ENCODE measurements around the gene PLAAT1.

The PLAAT1 gene

DNA sequence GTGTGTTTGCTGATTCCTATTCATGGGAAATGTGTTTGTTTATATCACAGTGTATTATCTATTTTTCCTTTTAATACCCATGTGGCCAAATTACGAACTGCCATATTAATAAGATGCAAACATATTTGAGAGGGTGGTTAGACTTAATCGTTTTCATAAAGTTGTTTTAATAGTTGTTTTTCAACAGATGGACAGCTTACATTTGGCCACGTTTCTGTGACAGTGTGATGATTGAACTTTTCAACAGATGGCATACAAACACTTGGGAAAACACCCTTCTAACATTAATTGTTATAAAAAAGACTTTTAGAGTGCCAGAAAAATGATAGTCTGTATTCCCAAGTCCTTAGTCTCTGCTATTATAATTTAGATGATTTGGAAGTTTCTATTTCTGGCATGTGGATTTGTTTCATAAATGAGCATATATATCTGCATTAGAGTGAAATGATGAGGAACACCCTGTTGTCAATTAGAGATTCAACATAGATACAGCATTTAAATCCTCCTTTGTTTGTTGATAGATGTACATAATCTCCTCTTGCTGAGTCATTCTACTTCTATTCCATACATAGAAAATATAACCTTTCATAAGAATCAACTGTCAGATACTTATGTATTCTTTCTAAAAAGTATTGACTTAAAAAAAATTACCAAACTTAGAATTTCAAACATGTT lies 13.1 kb downstream of the PLAAT1 start:
- no peak for DNase-seq

DNA sequence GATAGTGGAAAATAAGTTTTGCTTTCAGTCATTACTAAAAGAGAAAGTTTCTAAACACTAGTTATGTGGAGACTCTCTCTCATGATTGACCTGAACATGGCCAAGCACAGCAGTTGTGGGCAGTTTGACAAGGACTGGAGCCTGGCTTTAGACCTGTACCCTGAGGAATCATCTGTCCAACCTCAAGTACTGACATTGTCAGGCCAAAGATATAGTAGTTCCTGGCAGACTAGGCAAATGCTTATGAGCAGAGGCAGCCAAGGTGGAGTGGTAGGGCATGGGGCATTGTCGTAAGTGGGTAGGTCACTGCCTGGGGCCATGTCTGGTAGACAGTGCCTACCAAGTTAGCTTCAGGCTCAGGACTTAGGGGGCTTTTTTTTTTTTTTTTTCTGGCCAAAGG lies 20.9 kb downstream of the PLAAT1 start:
- DNase-seq: no peak

DNA sequence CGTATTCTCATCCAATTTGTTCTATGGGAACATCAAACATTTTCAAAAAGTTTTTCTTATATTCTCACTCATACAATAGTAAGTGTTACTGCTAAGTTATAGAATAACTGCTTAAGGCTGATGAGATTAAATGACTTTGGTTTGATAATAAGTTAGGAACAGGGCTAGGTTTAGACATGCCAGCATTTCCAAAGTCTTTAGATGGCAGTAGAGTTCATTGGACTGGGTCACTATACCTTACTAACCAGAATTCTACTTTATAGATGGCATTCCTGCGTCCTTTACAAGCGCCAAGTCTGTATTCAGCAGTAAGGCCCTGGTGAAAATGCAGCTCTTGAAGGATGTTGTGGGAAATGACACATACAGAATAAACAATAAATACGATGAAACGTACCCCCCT lies 21.7 kb downstream of the PLAAT1 start:
- no peak for DNase-seq

DNA sequence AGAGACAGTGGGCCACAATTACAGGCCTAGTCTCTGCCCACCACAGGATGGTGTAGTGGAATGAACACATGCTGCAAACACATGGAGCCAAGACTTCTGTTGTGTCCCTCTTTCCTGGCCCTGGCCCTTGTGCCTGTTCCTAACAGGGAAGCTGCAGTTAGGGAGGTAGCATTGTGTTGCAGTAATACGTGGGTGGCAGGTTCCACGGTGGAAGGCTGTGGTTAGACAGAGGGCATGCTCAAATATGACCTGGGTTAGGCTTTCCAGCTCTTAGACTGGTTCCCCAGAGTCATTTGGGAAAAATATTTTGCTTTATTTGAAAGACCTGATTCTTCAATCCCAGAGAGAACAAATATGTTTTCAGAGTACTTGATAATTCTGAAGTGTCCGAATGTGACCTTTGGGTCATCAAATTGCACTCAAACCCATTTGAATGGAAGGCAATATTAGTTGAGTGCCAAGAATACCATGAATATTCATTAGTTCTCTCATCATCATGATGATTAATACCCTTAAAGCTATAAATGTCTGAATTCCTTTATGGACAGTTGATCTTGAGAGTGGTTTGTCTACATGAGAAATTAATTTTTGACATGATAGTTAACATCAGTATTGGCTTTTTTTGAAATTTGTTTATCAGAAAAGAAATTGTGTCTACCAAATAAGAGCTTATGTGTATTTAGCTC lies 28.5 kb downstream of the PLAAT1 start:
- DNase-seq: no peak

DNA sequence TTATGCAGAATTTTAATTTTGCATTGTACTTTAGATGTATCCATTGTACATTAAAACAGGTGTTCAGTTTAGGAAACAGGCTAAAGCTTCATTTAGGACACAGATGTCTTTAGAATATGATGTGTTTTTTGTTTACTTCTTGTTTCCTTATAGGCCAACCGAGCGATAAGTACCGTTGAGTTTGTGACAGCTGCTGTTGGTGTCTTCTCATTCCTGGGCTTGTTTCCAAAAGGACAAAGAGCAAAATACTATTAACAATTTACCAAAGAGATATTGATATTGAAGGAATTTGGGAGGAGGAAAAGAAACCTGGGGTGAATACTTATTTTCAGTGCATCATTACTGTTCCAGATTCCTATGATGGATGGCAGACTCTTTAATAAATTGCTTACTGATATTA lies 29.4 kb downstream of the PLAAT1 start:
- DNase-seq: no peak

DNA sequence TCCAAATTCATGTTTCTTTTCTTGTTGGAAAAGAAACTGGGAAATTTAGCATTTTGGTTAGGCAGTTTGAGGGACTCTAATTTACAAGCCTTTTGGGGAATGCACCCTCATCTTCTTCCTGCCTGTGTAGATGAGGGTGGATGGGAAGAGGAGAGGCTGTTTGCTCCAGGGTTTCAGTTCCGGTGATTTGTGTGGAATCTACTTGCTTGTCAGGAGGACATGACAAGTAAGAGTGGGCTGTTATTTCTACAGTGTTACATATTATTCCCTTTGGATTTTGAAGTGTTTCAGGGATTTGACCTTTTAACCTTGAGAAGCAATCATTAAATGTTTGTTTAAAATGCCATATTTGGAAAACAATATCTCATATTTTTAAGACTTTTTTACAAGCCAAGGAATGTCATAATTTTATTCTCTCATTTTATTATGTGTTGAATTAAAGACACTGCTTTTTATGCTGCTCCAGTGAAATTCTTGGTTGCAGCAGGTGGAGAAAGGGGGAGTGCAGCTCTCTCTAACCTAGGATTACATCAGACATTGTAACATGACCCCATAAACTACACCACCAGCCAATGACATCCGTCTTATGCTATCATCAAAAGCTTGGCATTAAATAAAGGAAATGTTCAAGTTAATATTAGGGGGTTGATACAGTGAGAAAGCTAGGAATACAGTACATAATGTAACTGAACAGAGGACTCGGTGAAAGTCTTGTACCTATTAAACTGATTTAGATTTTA lies 30.2 kb downstream of the PLAAT1 start:
- DNase-seq: no peak

DNA sequence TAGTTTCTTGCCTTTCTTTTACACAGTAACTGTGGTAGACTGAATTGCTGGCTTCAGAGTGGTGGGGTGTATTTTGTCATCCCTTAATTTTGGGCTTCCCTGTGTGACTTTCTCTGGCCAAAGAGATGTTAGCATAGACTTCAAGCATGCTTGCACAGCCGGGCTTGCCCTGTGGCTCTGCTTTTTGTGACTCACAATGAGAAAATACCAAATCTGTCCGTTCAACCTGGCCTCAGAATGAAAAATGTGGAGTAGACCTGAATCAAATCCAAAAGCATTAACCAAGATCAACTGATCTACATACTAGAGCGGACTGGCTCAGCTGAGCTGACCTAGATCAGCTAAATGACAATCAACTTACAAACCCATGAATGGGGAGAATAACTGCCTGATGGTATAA lies 51.4 kb downstream of the PLAAT1 start:
- no peak for DNase-seq

DNA sequence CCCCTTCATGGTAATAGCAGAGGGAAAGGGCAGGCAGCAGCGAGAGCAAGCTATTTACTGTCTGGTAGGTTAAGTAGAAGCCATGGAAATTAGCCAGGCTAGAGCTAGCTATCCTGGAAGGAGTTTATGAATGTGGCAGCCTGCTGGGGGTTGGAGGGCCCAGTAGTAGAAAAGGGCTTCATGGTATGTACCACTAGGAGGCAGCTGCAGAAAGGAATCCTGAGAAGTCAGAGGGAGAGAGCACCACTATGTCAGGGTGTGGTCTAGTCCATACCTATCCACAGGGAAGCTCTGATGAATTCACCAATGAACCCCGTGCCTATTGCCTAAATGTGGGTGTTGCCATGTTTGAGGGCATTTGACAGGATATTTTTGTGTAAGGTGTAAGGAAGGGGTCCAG lies 55.0 kb downstream of the PLAAT1 start:
- no peak for DNase-seq

DNA sequence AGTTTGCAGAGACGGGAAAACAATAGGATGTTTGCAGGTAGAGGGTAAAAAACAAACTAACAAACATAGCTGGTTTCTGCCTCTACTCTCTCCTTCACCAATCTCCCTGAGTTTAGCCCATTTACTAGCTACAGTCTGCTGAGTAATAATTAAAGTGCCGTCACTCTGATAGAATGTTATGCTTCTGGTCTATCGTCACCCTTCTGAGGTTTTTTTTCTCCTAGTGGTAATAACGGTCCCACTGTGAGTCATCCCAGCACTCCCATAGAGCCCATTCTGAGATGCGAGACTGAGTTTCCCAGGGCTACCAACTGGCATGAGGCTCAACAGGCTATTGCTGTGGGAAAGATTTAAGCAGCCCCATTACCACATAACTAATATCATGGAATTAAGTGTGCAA lies 56.4 kb downstream of the PLAAT1 start:
- DNase-seq: no peak

DNA sequence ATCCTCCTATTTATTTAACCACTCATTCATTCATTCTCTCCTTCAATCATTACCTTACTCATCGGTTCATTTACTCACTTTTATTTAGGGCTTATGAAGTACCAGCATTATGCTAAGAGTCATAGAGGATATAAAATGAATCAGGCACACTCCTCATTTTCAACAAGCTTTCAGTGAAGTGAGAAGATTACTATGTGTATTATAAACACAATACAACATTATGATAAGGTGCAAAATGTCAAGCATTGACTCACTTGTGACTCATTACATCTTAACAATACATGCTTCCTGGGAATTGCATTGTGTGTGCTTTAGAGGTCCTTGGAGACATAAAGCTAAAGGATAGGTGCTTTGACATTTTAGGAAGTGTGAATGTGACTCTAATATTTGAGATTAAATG lies 60.4 kb downstream of the PLAAT1 start:
- no peak for DNase-seq

DNA sequence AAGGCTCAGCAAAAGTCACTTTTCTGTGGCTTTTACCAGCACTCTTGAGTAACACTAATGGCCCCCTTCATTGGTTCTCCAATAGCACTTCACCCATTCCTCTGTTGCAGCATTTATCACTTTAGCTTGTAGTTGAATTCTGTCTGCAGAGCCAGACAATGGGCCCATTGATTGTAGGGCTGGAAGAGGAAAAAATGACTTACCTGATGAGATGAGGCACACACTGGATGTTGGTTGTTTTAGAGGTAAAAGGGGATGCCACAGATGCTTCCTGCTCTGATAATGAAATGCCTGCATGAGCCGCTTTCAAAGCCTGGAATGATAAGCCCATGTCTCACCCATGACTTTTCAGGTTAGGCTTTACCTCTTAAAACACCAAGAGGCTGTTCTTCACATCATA lies 64.3 kb downstream of the PLAAT1 start:
- DNase-seq: no peak

DNA sequence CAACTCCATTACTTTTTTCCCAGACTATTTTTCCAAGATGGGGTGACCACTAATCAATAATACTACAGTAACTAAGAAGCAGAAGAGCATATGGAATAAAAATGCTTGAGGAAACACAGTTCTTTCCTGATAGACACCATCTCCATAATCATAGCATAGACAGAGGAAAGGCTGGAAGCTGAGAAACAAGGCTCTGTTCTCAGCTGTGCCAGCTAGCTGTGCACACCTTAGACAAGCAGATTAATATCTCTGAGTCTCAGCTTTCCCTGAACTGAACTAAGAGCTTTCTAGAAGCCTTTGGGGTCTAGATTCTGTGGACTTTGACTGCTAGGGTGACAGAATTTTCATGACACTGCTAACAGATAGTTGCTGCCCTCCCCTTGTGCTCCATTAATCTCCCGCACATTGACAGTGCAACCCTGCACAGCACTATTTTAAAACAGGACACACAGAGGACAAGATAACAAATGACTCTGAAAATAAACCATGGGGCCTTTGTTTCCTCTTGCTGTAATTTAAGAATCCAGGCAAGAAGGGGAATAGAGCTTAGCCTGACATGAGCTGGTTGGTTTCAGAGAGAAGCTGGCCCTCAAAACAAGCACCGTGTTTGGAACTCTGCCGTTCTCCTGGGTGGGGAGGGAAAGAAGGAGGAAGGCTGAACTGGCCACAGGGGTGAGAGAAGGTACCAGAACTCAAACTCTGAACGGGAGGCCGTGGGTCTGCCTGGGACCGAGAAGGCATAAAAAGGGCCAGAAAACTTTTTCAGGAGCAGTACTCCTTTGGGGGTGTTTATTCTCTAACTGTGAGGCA lies 70.1 kb downstream of the PLAAT1 start:
- no peak for DNase-seq

DNA sequence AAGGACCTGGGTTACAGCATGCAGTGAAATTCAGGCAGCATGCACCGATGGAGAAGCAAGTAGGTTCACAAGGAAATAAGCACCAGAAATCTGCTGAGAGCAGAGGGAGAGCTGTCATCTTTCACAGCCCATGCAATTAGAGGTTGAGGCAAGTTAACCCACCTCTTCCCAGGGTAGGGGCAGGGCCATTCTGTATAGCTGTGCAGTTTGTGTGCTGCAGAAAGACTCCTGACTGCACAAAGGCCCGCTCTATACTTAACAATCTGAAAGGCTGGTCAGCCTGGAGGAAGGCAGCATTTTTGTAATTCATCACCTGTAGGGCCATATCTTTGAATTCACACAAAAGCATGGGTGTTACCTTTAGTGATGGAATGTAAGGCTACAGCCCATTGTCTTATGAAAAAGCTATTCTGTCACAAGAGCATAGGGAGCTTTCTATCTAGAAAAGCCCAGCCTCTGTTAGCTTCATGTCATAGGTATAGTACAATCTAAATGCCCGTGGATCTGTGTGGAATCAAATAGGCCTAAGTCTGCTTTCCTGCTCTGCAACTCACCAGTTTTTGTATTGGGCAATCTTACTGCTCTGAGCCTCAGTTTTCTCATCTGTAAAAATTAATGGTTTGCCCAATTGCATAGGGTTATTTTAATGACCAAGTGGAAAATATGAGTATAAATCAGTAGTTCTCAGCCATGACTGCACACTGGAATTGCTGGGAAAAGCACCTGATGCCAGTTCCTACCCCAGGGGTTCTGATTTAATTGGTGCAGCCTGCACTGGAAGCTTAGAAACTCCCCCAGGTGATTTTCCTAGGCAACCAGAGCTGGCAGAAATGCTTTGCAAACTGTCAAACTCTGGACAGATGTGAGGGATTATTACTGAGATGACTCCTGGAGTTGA lies 72.3 kb downstream of the PLAAT1 start:
- DNase-seq: no peak

DNA sequence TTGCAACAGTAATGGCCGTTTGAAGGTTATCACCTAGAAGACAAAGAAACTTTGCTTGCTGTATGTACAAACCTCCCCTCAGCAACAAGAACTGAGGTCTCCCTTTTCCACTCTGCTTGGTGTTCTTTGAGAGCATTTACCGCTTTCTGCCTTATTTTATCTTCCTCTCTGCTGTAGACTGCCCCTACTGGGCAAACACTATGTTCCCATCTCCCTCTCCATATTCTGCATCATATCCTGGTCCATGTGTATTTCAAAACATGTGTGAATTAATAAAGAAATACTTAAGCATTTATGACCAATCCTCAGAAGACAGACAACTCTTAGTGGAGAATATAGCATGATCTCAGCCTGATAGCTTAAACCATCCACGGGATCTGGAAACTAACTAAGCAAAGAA lies 73.1 kb downstream of the PLAAT1 start:
- no peak for DNase-seq

DNA sequence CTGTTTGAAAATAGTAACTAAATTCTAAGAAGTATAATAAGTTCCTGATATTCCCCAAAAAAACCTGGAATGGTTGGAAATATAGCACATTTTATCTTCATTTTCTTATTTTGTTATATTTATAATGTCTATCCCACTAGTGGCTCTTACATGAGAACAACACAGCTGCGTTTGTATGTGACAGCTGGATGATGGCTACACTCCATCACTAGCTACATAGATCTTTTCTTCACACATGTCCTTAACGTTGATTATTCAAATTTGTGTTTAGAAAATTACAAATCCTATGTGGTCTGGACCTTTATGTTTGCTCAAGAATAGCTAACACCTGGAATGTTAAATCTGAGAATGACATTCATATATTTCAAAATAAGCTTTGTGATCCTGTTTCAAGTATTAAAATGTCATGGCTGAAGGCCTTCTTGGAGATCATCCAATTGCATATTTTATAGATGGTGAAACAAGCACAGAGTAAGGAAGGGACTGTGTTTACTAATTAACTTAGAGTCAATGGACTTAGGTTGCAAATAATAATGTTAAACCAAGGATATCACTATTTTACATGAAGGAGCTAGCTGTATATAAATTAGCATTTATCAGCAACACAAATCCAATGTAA lies 76.8 kb downstream of the PLAAT1 start:
- DNase-seq: no peak
